Measurements from ENCODE around the gene AAMP.

The AAMP gene

GRCh38 chr2:218272531-218273212 lies 2.7 kb upstream of the AAMP start (continued):
- TF ChIP-seq MYNN (tag by site-specific recombination; IDR thresholded peaks at IDR 0.05; ENCODE audit: borderline replicate concordance) (no peak), WT1 (tag by site-specific recombination; IDR thresholded peaks at IDR 0.05) (no peak; the same call in 1 of the 2 replicates), HOXD13 (CRISPR knock-in tag; IDR thresholded peaks at IDR 0.05; ENCODE audit: borderline replicate concordance) (no peak), ZFP41 (tag by site-specific recombination; IDR thresholded peaks at IDR 0.05; ENCODE audit: borderline replicate concordance) (no peak), ZNF600 (tag by site-specific recombination; IDR thresholded peaks at IDR 0.05) (peak; percentile 56; the same call in 1 of the 2 replicates), ZNF76 (tag by site-specific recombination; IDR thresholded peaks at IDR 0.05; ENCODE audit: borderline replicate concordance, low read depth) (no peak), ZNF157 (tag by site-specific recombination; IDR thresholded peaks at IDR 0.05) (no peak), ZNF629 (tag by site-specific recombination; IDR thresholded peaks at IDR 0.05) (peak; percentile 55; the same call in 1 of the 2 replicates), ZNF580 (tag by site-specific recombination; IDR thresholded peaks at IDR 0.05) (peak; percentile 87), ZBTB44 (tag by site-specific recombination; IDR thresholded peaks at IDR 0.05) (0 out of 2 replicates have a peak, but pooled peaks have one; percentile 43), ZNF596 (tag by site-specific recombination; IDR thresholded peaks at IDR 0.05) (no peak), ZNF776 (tag by site-specific recombination; IDR thresholded peaks at IDR 0.05; ENCODE audit: borderline replicate concordance) (no peak), BCL6B (tag by site-specific recombination; IDR thresholded peaks at IDR 0.05) (no peak), KLF7 (tag by site-specific recombination; IDR thresholded peaks at IDR 0.05; ENCODE audit: borderline replicate concordance) (peak; percentile 91), ZNF26 (tag by site-specific recombination; IDR thresholded peaks at IDR 0.05) (no peak), ZNF19 (tag by site-specific recombination; IDR thresholded peaks at IDR 0.05; ENCODE audit: low read depth) (no peak), INSM2 (tag by site-specific recombination; IDR thresholded peaks at IDR 0.05) (no peak; the same call in 1 of the 2 replicates), ZNF423 (tag by site-specific recombination; IDR thresholded peaks at IDR 0.05) (peak; percentile 79; the same call in 1 of the 2 replicates), ZNF610 (tag by site-specific recombination; IDR thresholded peaks at IDR 0.05; ENCODE audit: borderline replicate concordance) (no peak), ZNF585B (tag by site-specific recombination; IDR thresholded peaks at IDR 0.05) (no peak), TSHZ1 (tag by site-specific recombination; IDR thresholded peaks at IDR 0.05; ENCODE audit: borderline replicate concordance) (no peak), ZNF514 (tag by site-specific recombination; IDR thresholded peaks at IDR 0.05) (no peak), SP3 (tag by site-specific recombination; IDR thresholded peaks at IDR 0.05) (peak; percentile 54), ZNF510 (tag by site-specific recombination; IDR thresholded peaks at IDR 0.05; ENCODE audit: insufficient replicate concordance) (no peak), ZBTB11 (tag by site-specific recombination; conservative IDR thresholded peaks at IDR 0.05; ENCODE audit: low read depth) (no peak), GFI1B (tag by site-specific recombination; IDR thresholded peaks at IDR 0.05) (no peak)

Data from HEK293 (cell line).